ENCODE results near the gene MYO1D.

Gene MYO1D

GRCh38 chr17:32523017-32523680 is 353.8 kb downstream of the MYO1D start:
- no peak overlapping the region for H3K27ac ChIP-seq
- no peaks in the 10 kb centered on the region for H3K36me3 ChIP-seq
- H3K4me3 ChIP-seq (ENCODE audit: low read depth, low read length) = no peak overlapping the region
- H3K9me3 ChIP-seq (ENCODE audit: severe bottlenecking) = no peaks in the 10 kb centered on the region
- no peak for TF ChIP-seq CTCF (IDR thresholded peaks at IDR 0.05; ENCODE audit: low read depth, low read length)
- DNase-seq = no peak
- H3K27me3 ChIP-seq (ENCODE audit: insufficient read depth, low read depth, severe bottlenecking) = no peaks in the 10 kb centered on the region

DNA sequence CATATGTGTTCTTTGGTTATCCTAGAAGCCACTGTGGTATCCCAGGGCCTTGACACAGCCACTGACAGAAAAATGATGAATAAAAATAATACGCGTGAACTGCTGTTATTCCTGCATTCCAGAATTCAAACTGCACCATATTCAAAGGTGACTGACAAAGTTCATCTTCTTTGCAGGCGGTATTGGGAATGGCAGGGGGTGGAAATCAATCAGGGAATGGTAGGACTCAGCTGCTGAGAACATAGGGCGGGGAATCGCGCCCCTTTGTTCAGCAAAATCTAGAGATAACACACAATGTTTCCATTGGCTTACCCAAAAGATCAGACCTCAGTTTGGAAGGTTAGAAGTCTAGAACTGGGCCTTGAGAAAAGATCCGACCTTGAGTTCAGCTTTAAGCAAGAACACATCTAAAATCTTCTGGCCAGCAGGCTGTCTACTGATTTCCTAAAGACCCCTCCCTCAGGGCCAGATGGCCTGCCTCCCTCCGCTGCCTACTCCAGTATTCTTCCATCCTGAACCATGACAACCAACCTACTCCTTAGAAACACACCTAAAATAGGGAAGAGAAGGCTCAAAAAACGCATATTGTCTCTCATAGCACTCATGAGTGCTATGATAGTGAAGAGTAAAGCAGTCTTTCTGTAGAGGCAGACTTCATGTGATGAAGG is 356.1 kb downstream of the MYO1D start:
- peak; percentile 69 for DNase-seq
- TF ChIP-seq CTCF (IDR thresholded peaks at IDR 0.05; ENCODE audit: low read depth, low read length) = no peak
- Histone ChIP-seq H3K27me3 (ENCODE audit: insufficient read depth, low read depth, severe bottlenecking) (no peaks in the 10 kb centered on the region), H3K4me3 (ENCODE audit: low read depth, low read length) (no peak overlapping the region), H3K9me3 (ENCODE audit: severe bottlenecking) (no peaks in the 10 kb centered on the region), H3K27ac (peak overlapping the region; percentile 96), H3K36me3 (no peaks in the 10 kb centered on the region)

GRCh38 chr17:32520104-32520701 is 356.7 kb downstream of the MYO1D start:
- peak; percentile 62 for DNase-seq
- H3K9me3 ChIP-seq (ENCODE audit: severe bottlenecking) = no peaks in the 10 kb centered on the region
- no peaks in the 10 kb centered on the region for H3K36me3 ChIP-seq
- no peaks in the 10 kb centered on the region for H3K27me3 ChIP-seq (ENCODE audit: insufficient read depth, low read depth, severe bottlenecking)
- H3K4me3 ChIP-seq (ENCODE audit: low read depth, low read length) = peak overlapping the region; percentile 48
- H3K27ac ChIP-seq = peak overlapping the region; percentile 96
- no peak for TF ChIP-seq CTCF (IDR thresholded peaks at IDR 0.05; ENCODE audit: low read depth, low read length)

DNA sequence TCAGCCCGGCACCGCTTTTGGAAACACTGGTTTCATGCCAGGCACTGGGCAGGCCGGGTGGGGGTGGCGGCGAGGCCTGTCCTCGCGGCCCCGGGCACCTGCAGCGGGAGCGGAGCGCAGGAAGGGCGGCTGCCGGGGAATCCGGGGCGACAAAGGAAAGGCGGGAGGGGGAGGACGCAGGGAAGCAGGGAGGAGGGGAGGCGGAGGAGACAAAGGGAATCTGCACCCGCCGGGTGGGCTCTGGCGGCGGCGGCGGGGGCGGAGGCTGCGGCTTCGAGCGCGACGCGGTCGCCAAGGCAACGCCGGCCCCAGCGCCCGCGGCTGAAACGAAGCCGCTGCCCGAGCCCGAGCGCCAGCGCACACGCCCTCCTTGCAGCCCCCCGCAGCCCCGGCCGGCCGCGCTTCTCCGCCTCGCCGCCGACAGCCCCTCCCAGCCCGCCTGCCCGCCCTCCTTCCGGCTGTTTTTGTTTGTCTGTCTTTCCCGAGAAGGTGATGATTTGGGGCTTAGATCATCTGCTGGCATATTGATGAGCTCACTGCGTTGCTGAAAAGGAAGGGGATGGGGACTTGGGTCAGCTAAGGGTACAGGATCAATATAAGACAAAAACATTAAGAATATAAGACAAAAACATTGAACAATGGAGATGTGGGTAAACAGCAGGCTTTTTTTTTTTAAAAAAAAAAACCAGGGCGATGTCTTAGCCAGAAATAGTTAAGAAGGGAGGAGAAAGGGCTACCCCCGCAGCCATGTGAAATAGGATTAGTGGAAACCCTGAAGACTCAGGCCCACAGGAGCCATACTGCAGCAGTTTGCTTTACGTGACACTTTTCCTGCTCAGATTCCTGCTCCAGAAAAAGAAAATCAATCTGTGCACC is 357.5 kb downstream of the MYO1D start:
- Histone ChIP-seq H3K9me3 (ENCODE audit: severe bottlenecking) (no peaks in the 10 kb centered on the region), H3K4me3 (ENCODE audit: low read depth, low read length) (peak overlapping the region; percentile 49), H3K27me3 (ENCODE audit: insufficient read depth, low read depth, severe bottlenecking) (no peaks in the 10 kb centered on the region), H3K27ac (peak overlapping the region; percentile 96), H3K36me3 (no peaks in the 10 kb centered on the region)
- DNase-seq = peak; percentile 81
- no peak for TF ChIP-seq CTCF (IDR thresholded peaks at IDR 0.05; ENCODE audit: low read depth, low read length)

GRCh38 chr17:32518646-32519227 is 358.2 kb downstream of the MYO1D start:
- Histone ChIP-seq H3K27me3 (ENCODE audit: insufficient read depth, low read depth, severe bottlenecking) (no peaks in the 10 kb centered on the region), H3K4me3 (ENCODE audit: low read depth, low read length) (peak overlapping the region; percentile 49), H3K9me3 (ENCODE audit: severe bottlenecking) (no peaks in the 10 kb centered on the region), H3K27ac (peak overlapping the region; percentile 96), H3K36me3 (no peaks in the 10 kb centered on the region)
- TF ChIP-seq CTCF (IDR thresholded peaks at IDR 0.05; ENCODE audit: low read depth, low read length) = no peak
- no peak for DNase-seq

Measured in WERI-Rb-1 (cell line).